ENCODE measurements around the gene PKDCC. TPM values are rescaled to one million over a fixed set of nuclear protein-coding genes. Genes with fewer than 3 reads are reported as not detected.
A peak's percentile ranks its signal among the peaks of the same experiment; 100 is the strongest.

Gene PKDCC
- total and polyA plus RNA-seq, 2 of the 13 experiments (the other 11 are each of a cell fraction or from before 2014, with no cell fraction given), result 52.6 to 58.8 TPM

DNA sequence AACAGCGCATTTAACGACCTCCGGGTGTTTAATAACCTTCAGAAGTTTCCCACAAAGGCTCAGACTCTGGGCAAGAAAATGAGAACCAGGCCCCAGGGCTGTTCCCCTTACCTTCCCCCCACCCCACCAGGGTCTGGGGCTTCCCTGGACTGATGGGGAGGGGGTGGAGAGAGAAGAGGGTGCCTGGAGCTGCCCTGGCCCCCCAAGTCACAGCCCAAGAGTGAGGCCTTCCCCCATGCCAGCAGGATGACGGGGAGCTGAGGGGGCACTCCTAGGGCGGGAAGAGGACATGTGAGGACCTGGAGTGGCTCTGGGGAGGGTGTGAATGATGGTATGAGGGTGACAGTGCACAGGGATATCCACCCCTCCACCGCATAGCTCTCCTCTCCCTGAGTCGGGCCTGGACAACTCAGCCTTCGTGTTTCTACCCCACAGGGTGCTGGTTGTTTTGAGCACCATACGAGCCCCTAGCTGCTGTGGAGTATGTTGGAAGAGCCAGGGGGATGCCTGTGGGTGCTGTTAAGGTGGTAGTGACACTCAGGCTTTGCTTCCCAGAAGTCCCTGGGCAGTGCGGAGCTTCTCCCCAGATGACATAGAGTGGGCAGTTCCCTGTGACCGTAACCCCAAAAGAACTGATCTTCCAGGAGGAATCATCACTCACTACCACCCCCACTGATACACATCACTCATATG lies 3.9 kb downstream of the PKDCC start:
- Histone ChIP-seq H3K79me2 (ENCODE audit: insufficient read depth, low read length) (peaks cover 34% of the 10 kb centered on the region), H3K27me3 (ENCODE audit: control insufficient read depth in 1 of 2, insufficient read depth in 2 of 2, low read length in 2 of 2) (peaks cover 0 to 11% of the 10 kb centered on the region in 2 experiments; a peak in 1 of 5 replicates), H3K9me3 (ENCODE audit: low read length) (no peaks in the 10 kb centered on the region), H4K20me1 (ENCODE audit: insufficient read depth, low read length) (peaks cover 7% of the 10 kb centered on the region), H3K9ac (ENCODE audit: insufficient read depth, low read depth, low read length) (no peak overlapping the region), H3K4me1 (ENCODE audit: insufficient read depth, low read length) (peaks cover 88% of the 10 kb centered on the region), H3K4me3 (replicated peaks in 1 of 3; ENCODE audit: insufficient read depth in 1 of 3, low read depth in 2 of 3, low read length in 3 of 3) (peak overlapping the region in 1 of 3 experiments; percentile 14; a peak in 1 of 6 replicates), H3K36me3 (replicated peaks in 1 of 2; ENCODE audit: control insufficient read depth in 1 of 2, insufficient read depth in 2 of 2, low read length in 2 of 2) (peaks cover under 1 to 5% of the 10 kb centered on the region in 2 experiments; a peak in 4 of 5 replicates), H2AFZ (ENCODE audit: low read length) (no peak overlapping the region), H3K27ac (ENCODE audit: extremely low read length, insufficient read depth, low read length) (no peak overlapping the region), H3K4me2 (ENCODE audit: low read depth, low read length) (peak overlapping the region; percentile 99; the same call in 1 of the 2 replicates)
- in situ Hi-C loops (cut with HindIII; ENCODE audit: extremely low pct_ligation_motif_present, low pct_unique_long_range_greater_than_20kb), result no loop called here
- ChIA-PET CTCF (ENCODE audit: low intra/inter-chr PET ratio, low total read pairs) (no interaction called here), POLR2A (interaction anchor here (1.3 to 3.1 kb wide), 3 partner anchors 9 to 21 kb away, joined by 4 to 32 read pairs (median 4); no protein-coding TSS in a partner anchor)
- ATAC-seq (no peak), DNase-seq (ENCODE audit: low spot score) (no peak), FAIRE-seq (no peak)
- 93% methylated on average over 11 of the region's 11 CpGs for WGBS (ENCODE audit: low lambda C conversion rate)
- BruUV-seq (replicated peaks), result no TSS peak
- intact Hi-C loops (cut with micrococcal nuclease; ENCODE audit: unreplicated experiment), result no loop called here
- TF ChIP-seq ZNF775 (CRISPR knock-in tag; IDR thresholded peaks at IDR 0.05; ENCODE audit: borderline replicate concordance), result no peak
- TF ChIP-seq, protein P1, sequence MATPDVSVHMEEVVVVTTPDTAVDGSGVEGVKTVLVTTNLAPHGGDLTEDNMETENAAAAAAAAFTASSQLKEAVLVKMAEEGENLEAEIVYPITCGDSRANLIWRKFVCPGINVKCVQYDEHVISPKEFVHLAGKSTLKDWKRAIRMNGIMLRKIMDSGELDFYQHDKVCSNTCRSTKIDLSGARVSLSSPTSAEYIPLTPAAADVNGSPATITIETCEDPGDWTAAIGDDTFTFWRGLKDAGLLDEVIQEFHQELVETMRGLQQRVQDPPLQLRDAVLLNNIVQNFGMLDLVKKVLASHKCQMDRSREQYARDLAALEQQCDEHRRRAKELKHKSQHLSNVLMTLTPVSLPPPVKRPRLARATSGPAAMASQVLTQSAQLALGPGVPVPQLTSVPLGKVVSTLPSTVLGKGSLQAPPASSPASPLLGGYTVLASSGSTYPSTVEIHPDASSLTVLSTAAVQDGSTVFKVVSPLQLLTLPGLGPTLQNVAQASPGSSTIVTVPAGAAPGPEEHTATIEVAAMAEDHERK (CRISPR knock-in tag; IDR thresholded peaks at IDR 0.05; ENCODE audit: low read depth), result no peak
- TF ChIP-seq, protein P2, sequence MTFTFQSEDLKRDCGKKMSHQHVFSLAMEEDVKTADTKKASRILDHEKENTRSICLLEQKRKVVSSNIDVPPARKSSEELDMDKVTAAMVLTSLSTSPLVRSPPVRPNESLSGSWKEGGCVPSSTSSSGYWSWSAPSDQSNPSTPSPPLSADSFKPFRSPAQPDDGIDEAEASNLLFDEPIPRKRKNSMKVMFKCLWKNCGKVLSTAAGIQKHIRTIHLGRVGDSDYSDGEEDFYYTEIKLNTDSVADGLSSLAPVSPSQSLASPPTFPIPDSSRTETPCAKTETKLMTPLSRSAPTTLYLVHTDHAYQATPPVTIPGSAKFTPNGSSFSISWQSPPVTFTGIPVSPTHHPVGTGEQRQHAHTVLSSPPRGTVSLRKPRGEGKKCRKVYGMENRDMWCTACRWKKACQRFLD (CRISPR knock-in tag; IDR thresholded peaks at IDR 0.05; ENCODE audit: borderline replicate concordance), result no peak
- TF ChIP-seq, protein P3, sequence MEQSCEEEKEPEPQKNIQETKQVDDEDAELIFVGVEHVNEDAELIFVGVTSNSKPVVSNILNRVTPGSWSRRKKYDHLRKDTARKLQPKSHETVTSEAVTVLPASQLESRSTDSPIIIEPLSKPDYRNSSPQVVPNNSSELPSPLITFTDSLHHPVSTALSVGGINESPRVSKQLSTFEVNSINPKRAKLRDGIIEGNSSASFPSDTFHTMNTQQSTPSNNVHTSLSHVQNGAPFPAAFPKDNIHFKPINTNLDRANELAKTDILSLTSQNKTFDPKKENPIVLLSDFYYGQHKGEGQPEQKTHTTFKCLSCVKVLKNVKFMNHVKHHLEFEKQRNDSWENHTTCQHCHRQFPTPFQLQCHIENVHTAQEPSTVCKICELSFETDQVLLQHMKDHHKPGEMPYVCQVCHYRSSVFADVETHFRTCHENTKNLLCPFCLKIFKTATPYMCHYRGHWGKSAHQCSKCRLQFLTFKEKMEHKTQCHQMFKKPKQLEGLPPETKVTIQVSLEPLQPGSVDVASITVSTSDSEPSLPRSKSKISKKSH (CRISPR knock-in tag; IDR thresholded peaks at IDR 0.05; ENCODE audit: borderline replicate concordance), result peak; percentile 26; the same call in 1 of the 2 replicates
- TF ChIP-seq ZNF672 (CRISPR knock-in tag; IDR thresholded peaks at IDR 0.05), result no peak
- no peak for TF ChIP-seq ARHGAP35 (CRISPR knock-in tag; IDR thresholded peaks at IDR 0.05; ENCODE audit: borderline replicate concordance)
- TF ChIP-seq, protein P4, sequence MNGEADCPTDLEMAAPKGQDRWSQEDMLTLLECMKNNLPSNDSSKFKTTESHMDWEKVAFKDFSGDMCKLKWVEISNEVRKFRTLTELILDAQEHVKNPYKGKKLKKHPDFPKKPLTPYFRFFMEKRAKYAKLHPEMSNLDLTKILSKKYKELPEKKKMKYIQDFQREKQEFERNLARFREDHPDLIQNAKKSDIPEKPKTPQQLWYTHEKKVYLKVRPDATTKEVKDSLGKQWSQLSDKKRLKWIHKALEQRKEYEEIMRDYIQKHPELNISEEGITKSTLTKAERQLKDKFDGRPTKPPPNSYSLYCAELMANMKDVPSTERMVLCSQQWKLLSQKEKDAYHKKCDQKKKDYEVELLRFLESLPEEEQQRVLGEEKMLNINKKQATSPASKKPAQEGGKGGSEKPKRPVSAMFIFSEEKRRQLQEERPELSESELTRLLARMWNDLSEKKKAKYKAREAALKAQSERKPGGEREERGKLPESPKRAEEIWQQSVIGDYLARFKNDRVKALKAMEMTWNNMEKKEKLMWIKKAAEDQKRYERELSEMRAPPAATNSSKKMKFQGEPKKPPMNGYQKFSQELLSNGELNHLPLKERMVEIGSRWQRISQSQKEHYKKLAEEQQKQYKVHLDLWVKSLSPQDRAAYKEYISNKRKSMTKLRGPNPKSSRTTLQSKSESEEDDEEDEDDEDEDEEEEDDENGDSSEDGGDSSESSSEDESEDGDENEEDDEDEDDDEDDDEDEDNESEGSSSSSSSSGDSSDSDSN (CRISPR knock-in tag; IDR thresholded peaks at IDR 0.05), result 0 out of 2 replicates have a peak, but pooled peaks have one; percentile 19
- TF ChIP-seq, protein P5, sequence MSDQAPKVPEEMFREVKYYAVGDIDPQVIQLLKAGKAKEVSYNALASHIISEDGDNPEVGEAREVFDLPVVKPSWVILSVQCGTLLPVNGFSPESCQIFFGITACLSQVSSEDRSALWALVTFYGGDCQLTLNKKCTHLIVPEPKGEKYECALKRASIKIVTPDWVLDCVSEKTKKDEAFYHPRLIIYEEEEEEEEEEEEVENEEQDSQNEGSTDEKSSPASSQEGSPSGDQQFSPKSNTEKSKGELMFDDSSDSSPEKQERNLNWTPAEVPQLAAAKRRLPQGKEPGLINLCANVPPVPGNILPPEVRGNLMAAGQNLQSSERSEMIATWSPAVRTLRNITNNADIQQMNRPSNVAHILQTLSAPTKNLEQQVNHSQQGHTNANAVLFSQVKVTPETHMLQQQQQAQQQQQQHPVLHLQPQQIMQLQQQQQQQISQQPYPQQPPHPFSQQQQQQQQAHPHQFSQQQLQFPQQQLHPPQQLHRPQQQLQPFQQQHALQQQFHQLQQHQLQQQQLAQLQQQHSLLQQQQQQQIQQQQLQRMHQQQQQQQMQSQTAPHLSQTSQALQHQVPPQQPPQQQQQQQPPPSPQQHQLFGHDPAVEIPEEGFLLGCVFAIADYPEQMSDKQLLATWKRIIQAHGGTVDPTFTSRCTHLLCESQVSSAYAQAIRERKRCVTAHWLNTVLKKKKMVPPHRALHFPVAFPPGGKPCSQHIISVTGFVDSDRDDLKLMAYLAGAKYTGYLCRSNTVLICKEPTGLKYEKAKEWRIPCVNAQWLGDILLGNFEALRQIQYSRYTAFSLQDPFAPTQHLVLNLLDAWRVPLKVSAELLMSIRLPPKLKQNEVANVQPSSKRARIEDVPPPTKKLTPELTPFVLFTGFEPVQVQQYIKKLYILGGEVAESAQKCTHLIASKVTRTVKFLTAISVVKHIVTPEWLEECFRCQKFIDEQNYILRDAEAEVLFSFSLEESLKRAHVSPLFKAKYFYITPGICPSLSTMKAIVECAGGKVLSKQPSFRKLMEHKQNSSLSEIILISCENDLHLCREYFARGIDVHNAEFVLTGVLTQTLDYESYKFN (CRISPR knock-in tag; conservative IDR thresholded peaks at IDR 0.05), result 0 out of 2 replicates have a peak, but pooled peaks have one; percentile 0
- TF ChIP-seq ZZZ3 (CRISPR knock-in tag; IDR thresholded peaks at IDR 0.05; ENCODE audit: borderline replicate concordance), result no peak

Data from HepG2 (cell line).